Prostate gland (tissue), 2 donors: ENCODE data around the gene KCNQ1. TPM values are rescaled to one million over a fixed set of nuclear protein-coding genes. Genes with fewer than 3 reads are reported as not detected.
A peak's percentile ranks its signal among the peaks of the same experiment; 100 is the strongest.

Source experiments
- DNase-seq: peaks from one replicate; pipeline ENCODE4 v3.0.0-alpha.2; 2019; ENCODE audit warnings: low spot score
- H3K27ac ChIP-seq, 2 donors: fragments of 200-600 bp; sonication (generic); 2 replicates each; pipeline ENCODE4 v1.5.1; 2017 to 2019
- H3K27me3 ChIP-seq: fragments of 200-600 bp; sonication (generic); replicated peaks from 2 replicates; pipeline ENCODE4 v1.5.1; 2019; ENCODE audit not compliant: insufficient read depth
- H3K36me3 ChIP-seq, 2 donors: fragments of 200-600 bp; sonication (generic); 1 replicate in 1 of 2; 2 replicates in 1 of 2; pipeline versions ENCODE4 v1.5.1 to v1.8.1; 2017 to 2019
- H3K4me1 ChIP-seq: fragments of 200-600 bp; sonication (generic); replicated peaks from 2 replicates; pipeline ENCODE4 v1.5.1; 2019
- H3K4me3 ChIP-seq, 2 donors: fragments of 200-600 bp; sonication (generic); 2 replicates each; pipeline ENCODE4 v1.5.1; 2017 to 2019
- H3K9me3 ChIP-seq: fragments of 200-600 bp; sonication (generic); 2 replicates; pipeline ENCODE4 v1.5.1; 2017
- CTCF ChIP-seq, 4 experiments: fragments of 200-600 bp in 2 of 4; fragments of 450-650 bp in 2 of 4; sonication (generic) in 2 of 4; IDR thresholded peaks; 1 replicate in 3 of 4; 2 replicates in 1 of 4; pipeline ENCODE4 v1.5.1; 2016 to 2019; ENCODE audit warnings: antibody characterized with exemption in 4 of 4, mild to moderate bottlenecking in 2 of 4, moderate library complexity in 2 of 4
- POLR2A ChIP-seq: fragments of 450-650 bp; IDR thresholded peaks from one replicate; pipeline ENCODE4 v1.6.1; 2016; ENCODE audit warnings: antibody characterized with exemption, mild to moderate bottlenecking
- POLR2AphosphoS5 ChIP-seq: sonication (generic); formaldehyde crosslinking; IDR thresholded peaks from one replicate; pipeline ENCODE4 v1.6.1; 2017; ENCODE audit warnings: antibody characterized with exemption
- WGBS: methylation state at CpG from one replicate; pipeline ENCODE4 v1.1.5; 2018; 5-methylcytosine and 5-hydroxymethylcytosine counted together
- intact Hi-C: fragments of 100-400 bp; cut with DNase I; formaldehyde crosslinking; loops from one replicate; pipeline ENCODE4 v1.14.2; 2022
- total RNA-seq, 2 donors: library from RNA; depleted of rRNA; stranded (reverse); fragments of >200 nt; gene quantifications; one replicate each; pipeline ENCODE4 v1.1.0, GENCODE V29; 2016

The KCNQ1 gene
- total RNA-seq, 2 donors from 2014 or later = 10.0 to 33.8 TPM

- Histone ChIP-seq H3K27me3 (no peaks in the 10 kb centered on the region), H3K36me3 (no peaks in the 10 kb centered on the region), H3K4me3 (no peak overlapping the region), H3K9me3 (no peaks in the 10 kb centered on the region), H3K27ac (no peak overlapping the region), H3K4me1 (no peaks in the 10 kb centered on the region)
- intact Hi-C loops = no loop called here
- no peak for TF ChIP-seq CTCF (IDR thresholded peaks at IDR 0.05)
- 85% methylated on average over 16 of the region's 16 CpGs for WGBS
- DNase-seq = no peak
These were observed 120.0 kb downstream of the KCNQ1 start for GRCh38 chr11:2564588-2565425.

- Histone ChIP-seq H3K4me3 (no peak overlapping the region), H3K36me3 (no peaks in the 10 kb centered on the region), H3K9me3 (no peaks in the 10 kb centered on the region), H3K4me1 (no peaks in the 10 kb centered on the region), H3K27ac (no peak overlapping the region), H3K27me3 (no peaks in the 10 kb centered on the region)
- no peak for DNase-seq
- intact Hi-C loops = no loop called here
- TF ChIP-seq POLR2AphosphoS5 = no peak
- no peak for TF ChIP-seq POLR2A
- TF ChIP-seq CTCF (IDR thresholded peaks at IDR 0.05) = no peak
- 93% methylated on average over 13 of the region's 13 CpGs for WGBS
These were observed 120.8 kb downstream of the KCNQ1 start for GRCh38 chr11:2565447-2566222.

GRCh38 chr11:2566223-2567025 lies 121.6 kb downstream of the KCNQ1 start:
- no peak for TF ChIP-seq POLR2AphosphoS5
- no peak for TF ChIP-seq POLR2A
- TF ChIP-seq CTCF (IDR thresholded peaks at IDR 0.05) = peak in 1 of 4 experiments; percentile 7
- 92% methylated on average over 16 of the region's 16 CpGs for WGBS
- DNase-seq = no peak
- H3K9me3 ChIP-seq = no peaks in the 10 kb centered on the region
- intact Hi-C loops = no loop called here
- H3K4me1 ChIP-seq = no peaks in the 10 kb centered on the region
- H3K4me3 ChIP-seq = no peak overlapping the region
- no peaks in the 10 kb centered on the region for H3K36me3 ChIP-seq
- H3K27me3 ChIP-seq = no peaks in the 10 kb centered on the region
- H3K27ac ChIP-seq = no peak overlapping the region

- intact Hi-C loops = no loop called here
- TF ChIP-seq CTCF (IDR thresholded peaks at IDR 0.05) = no peak
- TF ChIP-seq POLR2A = no peak
- TF ChIP-seq POLR2AphosphoS5 = no peak
- no peak overlapping the region for H3K27ac ChIP-seq
- no peak overlapping the region for H3K4me3 ChIP-seq
- 86% methylated on average over 5 of the region's 5 CpGs for WGBS
- no peak for DNase-seq
- no peaks in the 10 kb centered on the region for H3K4me1 ChIP-seq
- H3K9me3 ChIP-seq = no peaks in the 10 kb centered on the region
- H3K36me3 ChIP-seq = no peaks in the 10 kb centered on the region
- no peaks in the 10 kb centered on the region for H3K27me3 ChIP-seq
These were observed 122.3 kb downstream of the KCNQ1 start for GRCh38 chr11:2567026-2567671.
